MM.1S (cell line): ENCODE measurements around the gene TLR5.

Experiments used
- CTCF ChIP-seq: fragments of 300-600 bp; sonication (generic); IDR thresholded peaks from 2 replicates; pipeline ENCODE4 v1.5.1; 2016; ENCODE audit warnings: antibody characterized with exemption, low read length, mixed read lengths
- EZH2 ChIP-seq: fragments of 300-600 bp; sonication (generic); optimal IDR thresholded peaks from 2 replicates; pipeline ENCODE3; 2017; ENCODE audit warnings: low read depth, mild to moderate bottlenecking, antibody characterized with exemption, low read length, mixed read lengths

GRCh38 chr1:223084464-223084866, 58.6 kb downstream of the TLR5 start:
- TF ChIP-seq CTCF (no peak), EZH2 (no peak)
